Esophagus muscularis mucosa (tissue), 4 donors: ENCODE results near the gene CCNG2. TPM values are rescaled to one million over a fixed set of nuclear protein-coding genes. Genes with fewer than 3 reads are reported as not detected.

Experiments
- DNase-seq: peaks from one replicate; pipeline ENCODE4 v3.0.0-alpha.2; 2017; ENCODE audit errors: extremely low spot score
- H3K27ac ChIP-seq, 4 donors: fragments of 200-600 bp; sonication (generic); replicated peaks in 1 of 4; 1 replicate in 3 of 4; 2 replicates in 1 of 4; pipeline ENCODE4 v1.5.1; 2016 to 2019; ENCODE audit warnings: mild to moderate bottlenecking in 1 of 4
- H3K27me3 ChIP-seq, 4 donors: fragments of 200-600 bp; sonication (generic); one replicate each; pipeline versions ENCODE4 v1.5.1 to v1.6.0; 2016 to 2019
- H3K36me3 ChIP-seq, 4 donors: fragments of 200-600 bp; sonication (generic); one replicate each; pipeline ENCODE4 v1.5.1; 2016 to 2019
- H3K4me1 ChIP-seq, 4 donors: fragments of 200-600 bp; sonication (generic); one replicate each; pipeline ENCODE4 v1.5.1; 2016 to 2019
- H3K4me3 ChIP-seq, 4 donors: fragments of 200-600 bp; sonication (generic); 1 replicate in 2 of 4; 2 replicates in 2 of 4; pipeline ENCODE4 v1.5.1; 2016 to 2019; ENCODE audit warnings: mild to moderate bottlenecking in 4 of 4, moderate library complexity in 1 of 4
- H3K9me3 ChIP-seq, 4 donors: fragments of 200-600 bp; sonication (generic); 1 replicate in 3 of 4; 2 replicates in 1 of 4; pipeline ENCODE4 v1.5.1; 2016 to 2019
- EP300 ChIP-seq: sonication (generic); formaldehyde crosslinking; IDR thresholded peaks from one replicate; pipeline ENCODE4 v1.6.1; 2017; ENCODE audit warnings: antibody characterized with exemption
- POLR2A ChIP-seq: fragments of 450-650 bp; IDR thresholded peaks from one replicate; pipeline ENCODE4 v1.6.1; 2017; ENCODE audit warnings: antibody characterized with exemption, moderate library complexity, mild to moderate bottlenecking, low read depth
- POLR2AphosphoS5 ChIP-seq, 2 donors: sonication (generic); formaldehyde crosslinking; IDR thresholded peaks; one replicate each; pipeline ENCODE4 v1.6.1; 2017; ENCODE audit warnings: antibody characterized with exemption in 2 of 2
- WGBS: methylation state at CpG from one replicate; pipeline ENCODE4 v1.1.5; 2018; 5-methylcytosine and 5-hydroxymethylcytosine counted together
- intact Hi-C: fragments of 100-400 bp; cut with DNase I; formaldehyde crosslinking; loops from one replicate; pipeline ENCODE4 v1.15.1; 2023
- total RNA-seq, 4 donors: library from RNA; depleted of rRNA; stranded (reverse); fragments of >200 nt; gene quantifications; one replicate each; pipeline versions ENCODE4 v1.1.0 to v1.2.1, GENCODE V29; 2016
- TF ChIP-seq, protein P1 (sequence below), 3 experiments: fragments of 200-600 bp in 2 of 3; fragments of 450-650 bp in 1 of 3; sonication (generic) in 2 of 3; IDR thresholded peaks; one replicate each; pipeline ENCODE4 v1.5.1; 2017 to 2019; ENCODE audit warnings: antibody characterized with exemption in 3 of 3, mild to moderate bottlenecking in 2 of 3, moderate library complexity in 1 of 3

Gene CCNG2
- total RNA-seq, 4 donors from 2014 or later: 25.7 to 33.3 (median 26.2) TPM

DNA sequence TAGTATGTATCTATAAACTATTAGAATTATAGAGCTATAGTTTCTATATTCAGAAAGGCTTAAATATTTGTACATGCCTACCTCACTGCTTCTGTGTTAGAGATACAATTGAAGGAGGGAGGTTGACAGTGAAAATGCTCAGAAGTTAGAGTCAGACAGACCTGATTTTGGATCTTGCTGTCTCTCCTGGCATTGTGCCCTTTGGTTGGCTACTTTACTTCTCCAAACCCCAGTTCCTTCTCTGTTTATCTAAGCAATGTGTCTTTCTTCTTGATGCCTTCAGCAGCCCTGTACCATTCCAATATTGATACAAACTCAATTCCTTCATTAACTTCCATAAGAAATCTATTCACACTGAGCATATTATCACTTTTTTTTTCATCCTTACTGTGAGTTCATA is 28.7 kb downstream of the CCNG2 start:
- H3K9me3 ChIP-seq: no peaks in the 10 kb centered on the region
- intact Hi-C loops: no loop called here
- no peak for TF ChIP-seq EP300
- no peak for TF ChIP-seq POLR2A
- no peak for TF ChIP-seq POLR2AphosphoS5 (IDR thresholded peaks at IDR 0.05)
- H3K4me1 ChIP-seq: peaks cover 0 to 14% (median 6%) of the 10 kb centered on the region in 4 donors
- no peak for DNase-seq
- H3K36me3 ChIP-seq: no peaks in the 10 kb centered on the region
- H3K27ac ChIP-seq: no peak overlapping the region
- peaks cover 0 to 5% (median 0%) of the 10 kb centered on the region in 4 donors for H3K27me3 ChIP-seq
- no peak overlapping the region for H3K4me3 ChIP-seq

DNA sequence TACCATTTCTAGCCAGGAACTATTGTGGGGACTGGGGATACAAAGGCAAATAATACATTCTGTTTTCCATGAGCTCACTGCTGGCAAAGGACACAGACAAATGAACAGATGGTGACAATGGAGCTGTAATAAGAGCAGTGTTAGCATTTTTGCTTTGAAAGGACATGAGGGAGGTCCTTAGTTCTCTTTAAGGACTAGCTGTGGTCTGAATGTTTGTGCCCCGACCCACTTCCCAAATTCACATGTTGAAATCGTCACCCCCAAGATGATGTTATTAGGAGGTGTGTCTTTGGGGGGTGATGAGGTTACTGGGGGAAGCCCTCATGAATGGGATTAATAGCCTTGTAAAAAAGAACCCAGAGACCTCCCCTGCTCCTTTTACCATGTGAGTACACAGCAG is 30.3 kb downstream of the CCNG2 start:
- intact Hi-C loops: no loop called here
- Histone ChIP-seq H3K9me3 (no peaks in the 10 kb centered on the region), H3K4me3 (no peak overlapping the region), H3K27ac (no peak overlapping the region), H3K36me3 (no peaks in the 10 kb centered on the region), H3K27me3 (peaks cover 0 to 5% (median 0%) of the 10 kb centered on the region in 4 donors), H3K4me1 (peaks cover 0 to 14% (median 6%) of the 10 kb centered on the region in 4 donors)
- TF ChIP-seq POLR2AphosphoS5 (IDR thresholded peaks at IDR 0.05) (no peak), EP300 (no peak), POLR2A (no peak)
- TF ChIP-seq, protein P1, sequence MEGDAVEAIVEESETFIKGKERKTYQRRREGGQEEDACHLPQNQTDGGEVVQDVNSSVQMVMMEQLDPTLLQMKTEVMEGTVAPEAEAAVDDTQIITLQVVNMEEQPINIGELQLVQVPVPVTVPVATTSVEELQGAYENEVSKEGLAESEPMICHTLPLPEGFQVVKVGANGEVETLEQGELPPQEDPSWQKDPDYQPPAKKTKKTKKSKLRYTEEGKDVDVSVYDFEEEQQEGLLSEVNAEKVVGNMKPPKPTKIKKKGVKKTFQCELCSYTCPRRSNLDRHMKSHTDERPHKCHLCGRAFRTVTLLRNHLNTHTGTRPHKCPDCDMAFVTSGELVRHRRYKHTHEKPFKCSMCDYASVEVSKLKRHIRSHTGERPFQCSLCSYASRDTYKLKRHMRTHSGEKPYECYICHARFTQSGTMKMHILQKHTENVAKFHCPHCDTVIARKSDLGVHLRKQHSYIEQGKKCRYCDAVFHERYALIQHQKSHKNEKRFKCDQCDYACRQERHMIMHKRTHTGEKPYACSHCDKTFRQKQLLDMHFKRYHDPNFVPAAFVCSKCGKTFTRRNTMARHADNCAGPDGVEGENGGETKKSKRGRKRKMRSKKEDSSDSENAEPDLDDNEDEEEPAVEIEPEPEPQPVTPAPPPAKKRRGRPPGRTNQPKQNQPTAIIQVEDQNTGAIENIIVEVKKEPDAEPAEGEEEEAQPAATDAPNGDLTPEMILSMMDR (IDR thresholded peaks at IDR 0.05): no peak
- DNase-seq: no peak
- 90% methylated on average over 2 of the region's 2 CpGs for WGBS

DNA sequence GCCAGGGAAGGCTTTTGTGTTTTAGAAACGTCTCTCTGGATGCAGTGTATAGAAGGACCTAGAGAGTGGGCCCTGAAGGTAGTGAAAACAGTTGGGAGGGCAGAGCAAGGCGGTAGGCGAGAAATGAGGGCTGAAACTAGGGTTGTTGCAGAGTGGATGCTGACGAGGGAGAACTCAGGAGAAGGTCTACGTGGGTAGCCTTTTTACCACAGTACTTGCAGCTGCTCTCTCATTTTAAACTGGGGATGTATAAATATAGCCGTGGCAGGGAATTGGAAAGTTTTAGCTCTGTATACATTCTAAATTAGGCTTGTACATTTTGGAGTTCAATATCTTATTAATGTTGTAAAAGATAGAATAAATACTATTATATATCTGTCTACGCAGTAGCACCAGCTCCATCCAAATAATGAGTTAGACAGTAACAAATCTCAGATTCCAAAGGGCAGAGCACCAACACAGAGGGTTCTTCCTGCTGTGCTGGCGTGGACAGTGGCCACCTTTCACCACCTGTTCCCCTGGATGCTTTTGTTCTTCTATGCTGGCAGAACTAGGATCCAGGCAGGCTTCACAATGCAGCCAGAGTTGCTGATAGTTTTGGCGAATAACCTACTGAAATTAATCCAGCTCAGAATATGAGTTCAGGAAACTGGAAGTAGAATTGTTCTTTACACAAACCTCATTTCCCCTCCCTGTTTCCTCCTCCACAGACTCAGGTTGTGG is 31.7 kb downstream of the CCNG2 start:
- Histone ChIP-seq H3K27me3 (peaks cover 0 to 5% (median 0%) of the 10 kb centered on the region in 4 donors), H3K27ac (no peak overlapping the region), H3K36me3 (no peaks in the 10 kb centered on the region), H3K4me1 (peaks cover 0 to 11% (median 6%) of the 10 kb centered on the region in 4 donors), H3K9me3 (no peaks in the 10 kb centered on the region), H3K4me3 (no peak overlapping the region)
- TF ChIP-seq POLR2AphosphoS5 (IDR thresholded peaks at IDR 0.05): no peak
- no peak for TF ChIP-seq POLR2A
- TF ChIP-seq, protein P1 (IDR thresholded peaks at IDR 0.05): no peak
- TF ChIP-seq EP300: no peak
- intact Hi-C loops: no loop called here
- WGBS: 76% methylated on average over 9 of the region's 9 CpGs
- DNase-seq: no peak

DNA sequence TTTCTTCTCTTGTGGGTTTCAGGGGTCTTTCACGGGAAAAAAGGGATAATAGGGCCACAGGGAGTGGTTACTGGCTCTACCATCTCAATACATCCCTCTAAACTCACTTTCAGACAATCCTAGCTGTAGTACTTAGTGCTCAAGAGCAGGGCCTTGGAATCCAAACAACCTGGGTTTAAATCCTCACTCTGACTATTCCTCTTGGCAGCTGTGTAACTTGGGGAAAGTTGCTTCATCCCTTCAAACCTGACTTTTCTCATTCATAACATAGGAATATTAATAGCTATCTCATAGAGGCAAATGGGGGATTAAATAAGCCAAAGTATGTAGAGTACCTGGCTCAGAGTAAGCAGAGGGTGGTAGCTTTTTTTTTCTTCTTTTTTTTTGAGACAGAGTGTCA is 32.4 kb downstream of the CCNG2 start:
- Histone ChIP-seq H3K4me3 (no peak overlapping the region), H3K27ac (no peak overlapping the region), H3K9me3 (no peaks in the 10 kb centered on the region), H3K36me3 (no peaks in the 10 kb centered on the region), H3K27me3 (peaks cover 0 to 5% (median 0%) of the 10 kb centered on the region in 4 donors), H3K4me1 (peaks cover 0 to 6% (median 5%) of the 10 kb centered on the region in 4 donors)
- 61% methylated on average over 1 of the region's 1 CpG for WGBS
- no peak for TF ChIP-seq POLR2A
- TF ChIP-seq, protein P1 (IDR thresholded peaks at IDR 0.05): no peak
- TF ChIP-seq EP300: no peak
- no peak for TF ChIP-seq POLR2AphosphoS5 (IDR thresholded peaks at IDR 0.05)
- DNase-seq: no peak
- intact Hi-C loops: no loop called here

DNA sequence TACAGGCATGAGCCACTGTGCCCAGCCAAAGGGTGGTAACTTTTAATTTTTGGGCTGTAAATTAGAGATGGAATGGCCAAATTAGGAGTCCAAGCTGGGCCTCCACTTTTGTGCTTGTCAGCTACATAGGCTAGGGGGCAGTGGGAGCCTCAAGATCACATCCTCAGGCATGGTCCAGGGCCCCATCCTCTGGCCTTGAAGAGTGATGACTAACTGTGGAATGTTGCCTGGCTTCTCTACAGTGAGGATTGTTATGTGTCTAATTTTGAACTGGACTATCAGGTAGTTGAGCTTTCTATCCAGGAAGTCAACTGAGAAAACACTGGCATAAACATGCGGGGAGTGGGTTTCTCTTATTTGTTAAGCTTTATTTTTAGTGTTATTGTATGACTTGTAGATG is 33.0 kb downstream of the CCNG2 start:
- WGBS: 95% methylated on average over 1 of the region's 1 CpG
- Histone ChIP-seq H3K4me3 (no peak overlapping the region), H3K36me3 (no peaks in the 10 kb centered on the region), H3K27ac (no peak overlapping the region), H3K27me3 (peaks cover 0 to 3% (median 0%) of the 10 kb centered on the region in 4 donors), H3K4me1 (peaks cover 0 to 6% (median 5%) of the 10 kb centered on the region in 4 donors), H3K9me3 (no peaks in the 10 kb centered on the region)
- TF ChIP-seq EP300: no peak
- no peak for TF ChIP-seq POLR2A
- TF ChIP-seq POLR2AphosphoS5 (IDR thresholded peaks at IDR 0.05): no peak
- TF ChIP-seq, protein P1 (IDR thresholded peaks at IDR 0.05): no peak
- DNase-seq: no peak
- intact Hi-C loops: no loop called here
